SK-N-SH (cell line): ENCODE data around the gene SLC1A1. TPM values are rescaled to one million over a fixed set of nuclear protein-coding genes. Genes with fewer than 3 reads are reported as not detected.

ENCODE experiments used
- CTCF ChIA-PET: fragments of 300-600, 350-600 bp; formaldehyde crosslinking; extraction: SDS; loops from one replicate; lab custom pipeline; 2021; lab: Yijun Ruan, JAX
- POLR2A ChIA-PET: fragments of 350-600 bp; sonication (Branson Sonifier 250); formaldehyde crosslinking; extraction: SDS; loops from one replicate; lab custom pipeline; 2020; ENCODE audit warnings: antibody characterized with exemption, inconsistent platforms; lab: Yijun Ruan, JAX
- DNase-seq: peaks from one replicate; pipeline ENCODE4 v3.0.0; 2012
- H2AFZ ChIP-seq: fragments of 200-600 bp; sonication (generic); 2 replicates; pipeline ENCODE4 v1.8.1; 2016; ENCODE audit warnings: antibody characterized with exemption, mild to moderate bottlenecking, low read depth
- H3F3A ChIP-seq: fragments of 200-600 bp; sonication (generic); replicated peaks from 2 replicates; pipeline ENCODE3; 2016; ENCODE audit warnings: antibody characterized with exemption, mild to moderate bottlenecking; ENCODE audit not compliant: insufficient read depth
- H3K27ac ChIP-seq, 2 experiments: fragments of 200-500 bp in 1 of 2; fragments of 200-600 bp in 1 of 2; sonication (Bioruptor generic) in 1 of 2; sonication (generic), shearing (Covaris generic) in 1 of 2; 2 replicates each; pipeline versions ENCODE4 v1.5.1 to v1.6.1; 2014 to 2016; ENCODE audit warnings: low read depth in 2 of 2, inconsistent platforms in 1 of 2, low read length in 1 of 2, mild to moderate bottlenecking in 1 of 2, mixed read lengths in 1 of 2
- H3K27me3 ChIP-seq: fragments of 200-600 bp; sonication (generic), shearing (Covaris generic); 2 replicates; pipeline ENCODE4 v1.6.1; 2016; ENCODE audit warnings: mixed run types; ENCODE audit not compliant: insufficient read depth
- H3K36me3 ChIP-seq, 2 experiments: fragments of 200-500 bp in 1 of 2; fragments of 200-600 bp in 1 of 2; sonication (Bioruptor generic) in 1 of 2; sonication (generic) in 1 of 2; replicated peaks in 1 of 2; 2 replicates each; pipeline versions ENCODE3 to v1.5.1; 2014 to 2016; ENCODE audit warnings: low read length in 1 of 2, mild to moderate bottlenecking in 1 of 2; ENCODE audit not compliant: insufficient read depth in 2 of 2, control insufficient read depth in 1 of 2
- H3K4me1 ChIP-seq, 2 experiments: fragments of 200-500 bp in 1 of 2; fragments of 200-600 bp in 1 of 2; sonication (Bioruptor generic) in 1 of 2; sonication (generic), shearing (Covaris generic) in 1 of 2; 2 replicates each; pipeline versions ENCODE4 v1.5.1 to v1.6.1; 2014 to 2016; ENCODE audit warnings: low read depth in 1 of 2, low read length in 1 of 2, mixed run types in 1 of 2; ENCODE audit not compliant: insufficient read depth in 2 of 2, control insufficient read depth in 1 of 2
- H3K4me2 ChIP-seq: fragments of 200-600 bp; sonication (generic), shearing (Covaris generic); 2 replicates; pipeline ENCODE4 v1.6.1; 2017; ENCODE audit warnings: mixed run types
- H3K4me3 ChIP-seq, 2 experiments: fragments of 200-500 bp in 1 of 2; fragments of 200-600 bp in 1 of 2; sonication (Bioruptor generic) in 1 of 2; sonication (generic), shearing (Covaris generic) in 1 of 2; 2 replicates each; pipeline versions ENCODE4 v1.5.1 to v1.8.1; 2014 to 2016; ENCODE audit warnings: low read depth in 2 of 2, inconsistent platforms in 1 of 2, low read length in 1 of 2, mild to moderate bottlenecking in 1 of 2, mixed read lengths in 1 of 2, moderate library complexity in 1 of 2
- H3K79me2 ChIP-seq: fragments of 200-600 bp; sonication (generic); 2 replicates; pipeline ENCODE4 v1.8.1; 2017; ENCODE audit warnings: mild to moderate bottlenecking; ENCODE audit not compliant: insufficient read depth
- H3K9ac ChIP-seq: fragments of 200-600 bp; sonication (generic); 2 replicates; pipeline ENCODE4 v1.6.1; 2017; ENCODE audit warnings: mixed run types
- H3K9me2 ChIP-seq: fragments of 200-600 bp; sonication (generic); 2 replicates; pipeline ENCODE4 v1.6.1; 2017; ENCODE audit warnings: mixed run types
- H3K9me3 ChIP-seq: fragments of 200-600 bp; sonication (generic); 2 replicates; pipeline ENCODE4 v1.6.1; 2017; ENCODE audit warnings: mixed run types, mild to moderate bottlenecking, moderate library complexity
- H4K20me1 ChIP-seq: fragments of 200-600 bp; sonication (generic); 2 replicates; pipeline ENCODE4 v1.6.1; 2017; ENCODE audit warnings: mild to moderate bottlenecking, mixed run types; ENCODE audit not compliant: insufficient read depth
- CHD2 ChIP-seq: fragments of 150-350 bp; IDR thresholded peaks from 2 replicates; pipeline ENCODE4 v1.6.1; 2018; ENCODE audit warnings: low read length; ENCODE audit not compliant: partially characterized antibody
- EP300 ChIP-seq, 2 experiments: IDR thresholded peaks; 2 replicates each; pipeline versions ENCODE4 v1.4.0 to v1.6.1; 2012; ENCODE audit warnings: borderline replicate concordance in 1 of 2, low read depth in 1 of 2, low read length in 1 of 2
- EZH2phosphoT487 ChIP-seq: fragments of 200-600 bp; sonication (generic); IDR thresholded peaks from 2 replicates; pipeline ENCODE4 v1.6.1; 2017; ENCODE audit warnings: low read depth, mixed run types, mild to moderate bottlenecking, antibody characterized with exemption, moderate library complexity, borderline replicate concordance
- FOSL2 ChIP-seq: IDR thresholded peaks from 2 replicates; pipeline ENCODE4 v1.4.0; 2012; ENCODE audit warnings: low read depth, mild to moderate bottlenecking, moderate library complexity, borderline replicate concordance
- FOXM1 ChIP-seq: IDR thresholded peaks from 2 replicates; pipeline ENCODE4 v1.4.0; 2012; ENCODE audit warnings: low read depth, mild to moderate bottlenecking
- GABPA ChIP-seq: IDR thresholded peaks from 2 replicates; pipeline ENCODE4 v1.4.0; 2012; ENCODE audit warnings: low read depth, mild to moderate bottlenecking
- GATA2 ChIP-seq: sonication (generic); formaldehyde crosslinking; IDR thresholded peaks from 2 replicates; pipeline ENCODE4 v1.5.0; 2020; ENCODE audit warnings: mild to moderate bottlenecking, missing genetic modification reagents
- MEF2A ChIP-seq: IDR thresholded peaks from 2 replicates; pipeline ENCODE4 v1.4.0; 2012; ENCODE audit warnings: low read depth, borderline replicate concordance
- MXI1 ChIP-seq: IDR thresholded peaks from 2 replicates; pipeline ENCODE4 v1.6.1; 2012; ENCODE audit warnings: mild to moderate bottlenecking, low read depth, low read length, improper control_type of control experiment
- NFIC ChIP-seq: IDR thresholded peaks from 2 replicates; pipeline ENCODE4 v1.4.0; 2012; ENCODE audit warnings: borderline replicate concordance
- NRF1 ChIP-seq: IDR thresholded peaks from 2 replicates; pipeline ENCODE4 v1.6.1; 2012; ENCODE audit warnings: low read depth, mild to moderate bottlenecking, low read length
- POLR2AphosphoS5 ChIP-seq: IDR thresholded peaks from 2 replicates; pipeline ENCODE4 v1.6.1; 2012; ENCODE audit warnings: low read depth, low read length
- RCOR1 ChIP-seq: fragments of 150-350 bp; IDR thresholded peaks from 2 replicates; pipeline ENCODE4 v1.6.1; 2017; ENCODE audit warnings: antibody characterized with exemption, low read length
- RFX5 ChIP-seq: IDR thresholded peaks from 2 replicates; pipeline ENCODE4 v1.6.1; 2012; ENCODE audit warnings: mild to moderate bottlenecking, improper control_type of control experiment, low read length
- RXRA ChIP-seq: IDR thresholded peaks from 2 replicates; pipeline ENCODE4 v1.4.0; 2012; ENCODE audit warnings: low read depth, mild to moderate bottlenecking, borderline replicate concordance
- TAF1 ChIP-seq: IDR thresholded peaks from 2 replicates; pipeline ENCODE4 v1.6.1; 2012; ENCODE audit warnings: low read depth, mild to moderate bottlenecking, low read length, moderate library complexity, borderline replicate concordance
- TCF12 ChIP-seq: IDR thresholded peaks from 2 replicates; pipeline ENCODE4 v1.4.0; 2012
- YY1 ChIP-seq: IDR thresholded peaks from 2 replicates; pipeline ENCODE4 v1.4.0; 2012; ENCODE audit warnings: low read depth, mild to moderate bottlenecking
- WGBS: methylation state at CpG from one replicate; pipeline ENCODE4 v1.1.6; 2017; ENCODE audit warnings: low lambda C conversion rate; 5-methylcytosine and 5-hydroxymethylcytosine counted together
- polyA plus RNA-seq, 3 experiments: library from polyadenylated mRNA; depleted of rRNA; stranded (reverse); fragments of >200 nt; gene quantifications; 2 replicates each; pipeline ENCODE4 v1.2.3, GENCODE V29; 2012
- TF ChIP-seq, protein P1 (sequence below): fragments of 200-600 bp; sonication (generic); IDR thresholded peaks from 2 replicates; pipeline ENCODE4 v1.6.1; 2017; ENCODE audit warnings: antibody characterized with exemption, mild to moderate bottlenecking, moderate library complexity
- TF ChIP-seq, protein P2 (sequence below): fragments of 150-350 bp; IDR thresholded peaks from 2 replicates; pipeline ENCODE4 v1.6.1; 2016; ENCODE audit warnings: mild to moderate bottlenecking, low read depth, low read length
- TF ChIP-seq, protein P3 (sequence below): IDR thresholded peaks from 2 replicates; pipeline ENCODE4; 2012
- TF ChIP-seq, protein P4 (sequence below): fragments of 150-350 bp; IDR thresholded peaks from 2 replicates; pipeline ENCODE4 v1.6.1; 2017; ENCODE audit warnings: antibody characterized with exemption, low read length, low read depth, borderline replicate concordance

SLC1A1 gene
- polyA plus RNA-seq, 1 of the 3 experiments (the other 2 are of a cell fraction) = 0.23 TPM

DNA sequence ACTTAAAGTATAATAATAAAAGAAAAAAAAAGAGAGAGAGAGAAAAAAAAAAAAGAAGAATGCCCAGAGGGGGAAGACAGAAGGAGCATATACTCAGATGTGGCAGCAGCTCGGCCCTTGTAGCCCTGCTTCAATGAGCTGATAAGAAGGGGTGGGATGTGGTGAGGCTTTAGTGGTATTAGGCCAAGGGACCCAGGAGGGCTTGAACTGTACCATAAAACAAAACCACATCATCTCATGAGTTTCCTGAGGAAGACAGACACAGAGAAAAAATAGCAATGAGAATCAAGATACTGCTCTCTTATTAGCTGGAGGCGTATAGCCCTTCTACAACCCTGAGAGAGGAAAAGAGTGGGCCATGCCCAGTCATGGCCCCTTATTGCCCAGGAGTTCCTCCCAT, 72.8 kb downstream of the SLC1A1 start:
- POLR2A ChIA-PET = no interaction called here

DNA sequence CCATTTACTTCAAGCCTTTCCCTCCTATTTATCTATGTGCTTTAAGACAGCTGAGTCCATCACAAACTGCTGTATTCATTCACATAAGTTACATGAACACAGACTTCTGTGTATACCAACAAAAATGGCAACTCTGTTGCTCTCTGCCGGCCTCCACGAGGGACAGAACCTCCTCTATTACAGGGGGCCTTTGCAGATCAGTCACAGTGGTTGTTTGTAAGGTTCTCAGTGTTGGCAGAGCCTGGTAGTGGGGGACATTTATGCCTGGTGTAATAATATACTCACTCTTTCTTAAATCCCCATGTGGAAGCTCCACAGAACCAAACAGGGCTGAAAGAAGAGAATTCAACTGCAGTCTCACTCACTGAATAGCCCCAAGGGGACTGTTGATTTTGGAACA, 76.5 kb downstream of the SLC1A1 start:
- CTCF ChIA-PET = interaction anchor here (1.0 kb wide), 1 partner anchor 17 kb away, joined by 3 read pairs; no protein-coding TSS in a partner anchor
- 29% methylated on average over 2 of the region's 2 CpGs for WGBS
- Histone ChIP-seq H3K79me2 (no peaks in the 10 kb centered on the region), H2AFZ (no peak overlapping the region), H3K4me2 (no peak overlapping the region), H3K36me3 (no peaks in the 10 kb centered on the region), H3K9me2 (no peaks in the 10 kb centered on the region), H3K4me3 (no peak overlapping the region), H3K4me1 (no peaks in the 10 kb centered on the region), H3K9me3 (no peaks in the 10 kb centered on the region), H3K27ac (no peak overlapping the region), H3K27me3 (no peaks in the 10 kb centered on the region), H3K9ac (no peak overlapping the region), H4K20me1 (no peaks in the 10 kb centered on the region), H3F3A (no peaks in the 10 kb centered on the region)
- TF ChIP-seq POLR2AphosphoS5 = no peak
- TF ChIP-seq, protein P1, sequence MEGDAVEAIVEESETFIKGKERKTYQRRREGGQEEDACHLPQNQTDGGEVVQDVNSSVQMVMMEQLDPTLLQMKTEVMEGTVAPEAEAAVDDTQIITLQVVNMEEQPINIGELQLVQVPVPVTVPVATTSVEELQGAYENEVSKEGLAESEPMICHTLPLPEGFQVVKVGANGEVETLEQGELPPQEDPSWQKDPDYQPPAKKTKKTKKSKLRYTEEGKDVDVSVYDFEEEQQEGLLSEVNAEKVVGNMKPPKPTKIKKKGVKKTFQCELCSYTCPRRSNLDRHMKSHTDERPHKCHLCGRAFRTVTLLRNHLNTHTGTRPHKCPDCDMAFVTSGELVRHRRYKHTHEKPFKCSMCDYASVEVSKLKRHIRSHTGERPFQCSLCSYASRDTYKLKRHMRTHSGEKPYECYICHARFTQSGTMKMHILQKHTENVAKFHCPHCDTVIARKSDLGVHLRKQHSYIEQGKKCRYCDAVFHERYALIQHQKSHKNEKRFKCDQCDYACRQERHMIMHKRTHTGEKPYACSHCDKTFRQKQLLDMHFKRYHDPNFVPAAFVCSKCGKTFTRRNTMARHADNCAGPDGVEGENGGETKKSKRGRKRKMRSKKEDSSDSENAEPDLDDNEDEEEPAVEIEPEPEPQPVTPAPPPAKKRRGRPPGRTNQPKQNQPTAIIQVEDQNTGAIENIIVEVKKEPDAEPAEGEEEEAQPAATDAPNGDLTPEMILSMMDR = no peak
- no peak for TF ChIP-seq FOSL2
- TF ChIP-seq FOXM1 = no peak
- no peak for TF ChIP-seq EP300 (IDR thresholded peaks at IDR 0.05; ENCODE audit: borderline replicate concordance in 1 of 2, low read depth in 1 of 2, low read length in 1 of 2)
- no peak for TF ChIP-seq GABPA
- TF ChIP-seq MXI1 = no peak
- no peak for TF ChIP-seq TCF12
- TF ChIP-seq MEF2A = no peak
- TF ChIP-seq GATA2 (CRISPR knock-in tag) = no peak
- TF ChIP-seq NRF1 = no peak
- POLR2A ChIA-PET = no interaction called here
- DNase-seq = no peak

More for the DNA sequence above, 72.8 kb downstream of the SLC1A1 start:
- H3K4me2 ChIP-seq = no peak overlapping the region
- H4K20me1 ChIP-seq = no peaks in the 10 kb centered on the region
- no peaks in the 10 kb centered on the region for H3K9me2 ChIP-seq
- H3K27ac ChIP-seq = no peak overlapping the region
- H3F3A ChIP-seq = no peaks in the 10 kb centered on the region
- no peaks in the 10 kb centered on the region for H3K79me2 ChIP-seq
- H3K9ac ChIP-seq = no peak overlapping the region
- TF ChIP-seq EP300 (IDR thresholded peaks at IDR 0.05; ENCODE audit: borderline replicate concordance in 1 of 2, low read depth in 1 of 2, low read length in 1 of 2) (no peak), RXRA (no peak), RFX5 (no peak), TCF12 (no peak), MEF2A (no peak), NRF1 (no peak), YY1 (no peak), FOXM1 (no peak), TAF1 (no peak), RCOR1 (no peak), EZH2phosphoT487 (no peak), NFIC (no peak), CHD2 (no peak), MXI1 (no peak)
- TF ChIP-seq, protein P2, sequence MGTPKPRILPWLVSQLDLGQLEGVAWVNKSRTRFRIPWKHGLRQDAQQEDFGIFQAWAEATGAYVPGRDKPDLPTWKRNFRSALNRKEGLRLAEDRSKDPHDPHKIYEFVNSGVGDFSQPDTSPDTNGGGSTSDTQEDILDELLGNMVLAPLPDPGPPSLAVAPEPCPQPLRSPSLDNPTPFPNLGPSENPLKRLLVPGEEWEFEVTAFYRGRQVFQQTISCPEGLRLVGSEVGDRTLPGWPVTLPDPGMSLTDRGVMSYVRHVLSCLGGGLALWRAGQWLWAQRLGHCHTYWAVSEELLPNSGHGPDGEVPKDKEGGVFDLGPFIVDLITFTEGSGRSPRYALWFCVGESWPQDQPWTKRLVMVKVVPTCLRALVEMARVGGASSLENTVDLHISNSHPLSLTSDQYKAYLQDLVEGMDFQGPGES = no peak
- TF ChIP-seq, protein P3, sequence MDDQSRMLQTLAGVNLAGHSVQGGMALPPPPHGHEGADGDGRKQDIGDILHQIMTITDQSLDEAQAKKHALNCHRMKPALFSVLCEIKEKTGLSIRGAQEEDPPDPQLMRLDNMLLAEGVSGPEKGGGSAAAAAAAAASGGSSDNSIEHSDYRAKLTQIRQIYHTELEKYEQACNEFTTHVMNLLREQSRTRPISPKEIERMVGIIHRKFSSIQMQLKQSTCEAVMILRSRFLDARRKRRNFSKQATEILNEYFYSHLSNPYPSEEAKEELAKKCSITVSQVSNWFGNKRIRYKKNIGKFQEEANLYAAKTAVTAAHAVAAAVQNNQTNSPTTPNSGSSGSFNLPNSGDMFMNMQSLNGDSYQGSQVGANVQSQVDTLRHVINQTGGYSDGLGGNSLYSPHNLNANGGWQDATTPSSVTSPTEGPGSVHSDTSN = no peak
- TF ChIP-seq, protein P4, sequence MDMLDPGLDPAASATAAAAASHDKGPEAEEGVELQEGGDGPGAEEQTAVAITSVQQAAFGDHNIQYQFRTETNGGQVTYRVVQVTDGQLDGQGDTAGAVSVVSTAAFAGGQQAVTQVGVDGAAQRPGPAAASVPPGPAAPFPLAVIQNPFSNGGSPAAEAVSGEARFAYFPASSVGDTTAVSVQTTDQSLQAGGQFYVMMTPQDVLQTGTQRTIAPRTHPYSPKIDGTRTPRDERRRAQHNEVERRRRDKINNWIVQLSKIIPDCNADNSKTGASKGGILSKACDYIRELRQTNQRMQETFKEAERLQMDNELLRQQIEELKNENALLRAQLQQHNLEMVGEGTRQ = no peak
- H3K4me3 ChIP-seq = no peak overlapping the region
- H3K27me3 ChIP-seq = no peaks in the 10 kb centered on the region
- WGBS = 63% methylated on average over 2 of the region's 2 CpGs
- CTCF ChIA-PET = no interaction called here
- H3K36me3 ChIP-seq = no peaks in the 10 kb centered on the region
- no peak for DNase-seq
- no peak overlapping the region for H2AFZ ChIP-seq
- H3K4me1 ChIP-seq = no peaks in the 10 kb centered on the region
- no peaks in the 10 kb centered on the region for H3K9me3 ChIP-seq
